Caco-2 (cell line): ENCODE measurements around the gene VPS45. TPM values are rescaled to one million over a fixed set of nuclear protein-coding genes. Genes with fewer than 3 reads are reported as not detected.
"Not testable (repeated sequence)": the region's sequence is repeated elsewhere in the genome, so short reads cannot be mapped to it uniquely, and the experiment has no call there.

Experiments used
- BruUV-seq: library from RNA; stranded (reverse); fragments of 400-500 nt; replicated peaks from 2 replicates; lab custom pipeline; 2021; lab: Mats Ljungman, UMichigan
- CTCF ChIA-PET: fragments of 300-600 bp; sonication (Branson Sonifier 250); formaldehyde crosslinking; loops from one replicate; lab custom pipeline; 2022; ENCODE audit warnings: antibody characterized with exemption; lab: Charles Lee
- POLR2A ChIA-PET: fragments of 300-600 bp; sonication (Branson Sonifier 250); formaldehyde crosslinking; loops from one replicate; lab custom pipeline; 2022; ENCODE audit warnings: antibody characterized with exemption; lab: Charles Lee
- DNase-seq, 2 experiments: peaks; one replicate each; pipeline versions ENCODE4 v3.0.0 to v3.0.0-alpha.2; 2020 to 2022
- H3K27me3 ChIP-seq: replicated peaks from 2 replicates; pipeline ENCODE4 v1.6.0; 2011; ENCODE audit warnings: low read length; ENCODE audit not compliant: control insufficient read depth, insufficient read depth
- H3K36me3 ChIP-seq: 2 replicates; pipeline ENCODE4 v1.5.1; 2011; ENCODE audit warnings: low read length; ENCODE audit not compliant: control insufficient read depth, insufficient read depth
- H3K4me1 ChIP-seq: fragments of 250-450 bp; sonication (Bioruptor Pico); 2 replicates; pipeline ENCODE4 v1.5.1; 2020; ENCODE audit warnings: mild to moderate bottlenecking
- H3K4me3 ChIP-seq: 2 replicates; pipeline ENCODE4 v1.5.1; 2011; ENCODE audit warnings: low read depth, mild to moderate bottlenecking, control low read depth, low read length
- H3K9me3 ChIP-seq: fragments of 250-450 bp; sonication (Bioruptor Pico); 2 replicates; pipeline ENCODE4 v1.5.1; 2020; ENCODE audit warnings: mild to moderate bottlenecking, moderate library complexity
- H3K27ac Mint-ChIP-seq: one replicate; pipeline ENCODE4 v1.8.0; 2022; ENCODE audit warnings: mixed read lengths; ENCODE audit not compliant: unreplicated experiment
- H3K27me3 Mint-ChIP-seq: one replicate; pipeline ENCODE4 v1.8.0; 2022; ENCODE audit warnings: mixed read lengths; ENCODE audit not compliant: insufficient read depth, unreplicated experiment
- H3K36me3 Mint-ChIP-seq: one replicate; pipeline ENCODE4 v1.8.0; 2022; ENCODE audit warnings: mild to moderate bottlenecking, mixed read lengths; ENCODE audit not compliant: insufficient read depth, unreplicated experiment
- H3K4me1 Mint-ChIP-seq: one replicate; pipeline ENCODE4 v1.8.0; 2022; ENCODE audit warnings: low read depth, mixed read lengths; ENCODE audit not compliant: unreplicated experiment
- H3K4me3 Mint-ChIP-seq: one replicate; pipeline ENCODE4 v1.8.0; 2022; ENCODE audit warnings: mild to moderate bottlenecking, moderate library complexity, mixed read lengths; ENCODE audit not compliant: unreplicated experiment
- H3K9me3 Mint-ChIP-seq: one replicate; pipeline ENCODE4 v1.8.0; 2022; ENCODE audit warnings: mixed read lengths; ENCODE audit not compliant: unreplicated experiment
- intact Hi-C: fragments of 100-400 bp; cut with micrococcal nuclease; formaldehyde crosslinking; loops from one replicate; pipeline ENCODE4 v1.10.0; 2022; ENCODE audit not compliant: unreplicated experiment
- total RNA-seq: library from RNA; stranded (reverse); gene quantifications from 2 replicates; pipeline ENCODE4 v1.2.3, GENCODE V29; 2022
- TF ChIP-seq, protein P1 (sequence below), 2 experiments: fragments of 200-600 bp in 1 of 2; IDR thresholded peaks; 1 replicate in 1 of 2; 2 replicates in 1 of 2; pipeline versions ENCODE4 v1.5.1 to v1.8.0; 2011 to 2022; ENCODE audit warnings: antibody characterized with exemption in 1 of 2, control low read depth in 1 of 2, inconsistent platforms in 1 of 2, low read depth in 1 of 2, low read length in 1 of 2, mild to moderate bottlenecking in 1 of 2, moderate library complexity in 1 of 2; ENCODE audit not compliant: insufficient read depth in 1 of 2, severe bottlenecking in 1 of 2, unreplicated experiment in 1 of 2

Gene VPS45
- total RNA-seq, 1 experiment from 2014 or later: 19.8 TPM

DNA sequence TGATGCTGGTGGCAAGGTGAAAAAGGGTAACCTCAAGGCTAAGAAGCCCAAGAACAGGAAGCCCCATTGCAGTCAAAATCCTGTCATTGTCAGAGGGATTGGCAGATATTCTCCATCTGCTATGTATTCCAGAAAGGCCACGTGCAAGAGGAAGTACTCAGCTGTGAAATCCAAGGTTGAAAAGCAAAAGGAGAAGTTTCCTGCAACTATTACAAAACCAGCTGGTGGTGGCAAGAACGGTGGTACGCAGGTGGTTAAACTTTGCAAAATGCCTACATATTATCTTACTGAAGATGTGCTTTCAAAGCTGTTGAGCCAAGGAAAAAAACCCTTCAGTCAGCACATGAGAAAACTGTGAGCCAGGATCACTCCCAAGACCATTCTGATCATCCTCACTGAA, 13.7 kb upstream of the VPS45 start:
- no peaks in the 10 kb centered on the region for H3K9me3 Mint-ChIP-seq
- H3K27me3 Mint-ChIP-seq: no peaks in the 10 kb centered on the region
- POLR2A ChIA-PET: no interaction called here
- BruUV-seq: no TSS peak
- H3K4me3 Mint-ChIP-seq: no peak overlapping the region
- TF ChIP-seq, protein P1, sequence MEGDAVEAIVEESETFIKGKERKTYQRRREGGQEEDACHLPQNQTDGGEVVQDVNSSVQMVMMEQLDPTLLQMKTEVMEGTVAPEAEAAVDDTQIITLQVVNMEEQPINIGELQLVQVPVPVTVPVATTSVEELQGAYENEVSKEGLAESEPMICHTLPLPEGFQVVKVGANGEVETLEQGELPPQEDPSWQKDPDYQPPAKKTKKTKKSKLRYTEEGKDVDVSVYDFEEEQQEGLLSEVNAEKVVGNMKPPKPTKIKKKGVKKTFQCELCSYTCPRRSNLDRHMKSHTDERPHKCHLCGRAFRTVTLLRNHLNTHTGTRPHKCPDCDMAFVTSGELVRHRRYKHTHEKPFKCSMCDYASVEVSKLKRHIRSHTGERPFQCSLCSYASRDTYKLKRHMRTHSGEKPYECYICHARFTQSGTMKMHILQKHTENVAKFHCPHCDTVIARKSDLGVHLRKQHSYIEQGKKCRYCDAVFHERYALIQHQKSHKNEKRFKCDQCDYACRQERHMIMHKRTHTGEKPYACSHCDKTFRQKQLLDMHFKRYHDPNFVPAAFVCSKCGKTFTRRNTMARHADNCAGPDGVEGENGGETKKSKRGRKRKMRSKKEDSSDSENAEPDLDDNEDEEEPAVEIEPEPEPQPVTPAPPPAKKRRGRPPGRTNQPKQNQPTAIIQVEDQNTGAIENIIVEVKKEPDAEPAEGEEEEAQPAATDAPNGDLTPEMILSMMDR (IDR thresholded peaks at IDR 0.05; ENCODE audit: insufficient read depth in 1 of 2, low read depth in 1 of 2, low read length in 1 of 2, severe bottlenecking in 1 of 2, unreplicated experiment in 1 of 2): no peak
- H3K4me1 Mint-ChIP-seq: no peaks in the 10 kb centered on the region
- H3K9me3 ChIP-seq: no peaks in the 10 kb centered on the region
- CTCF ChIA-PET: no interaction called here
- intact Hi-C loops: no loop called here
- H3K4me3 ChIP-seq: no peak overlapping the region
- H3K27me3 ChIP-seq: no peaks in the 10 kb centered on the region
- H3K4me1 ChIP-seq: no peaks in the 10 kb centered on the region
- DNase-seq: no peak
- H3K36me3 ChIP-seq: no peaks in the 10 kb centered on the region
- H3K27ac Mint-ChIP-seq: no peak overlapping the region
- H3K36me3 Mint-ChIP-seq: no peaks in the 10 kb centered on the region

GRCh38 chr1:150055507-150055906, 12.1 kb upstream of the VPS45 start:
- POLR2A ChIA-PET: interaction anchor here (0.6 kb wide), 1 partner anchor 127 kb away, joined by 5 read pairs; no protein-coding TSS in a partner anchor
- H3K36me3 ChIP-seq, H3K9me3 Mint-ChIP-seq, H3K4me3 Mint-ChIP-seq, DNase-seq, H3K4me1 Mint-ChIP-seq, H3K27me3 ChIP-seq, H3K4me1 ChIP-seq, H3K27ac Mint-ChIP-seq, H3K27me3 Mint-ChIP-seq, H3K4me3 ChIP-seq, BruUV-seq, H3K36me3 Mint-ChIP-seq, intact Hi-C loops, CTCF ChIA-PET, H3K9me3 ChIP-seq: not testable (repeated sequence)

- DNase-seq: no peak
- intact Hi-C loops: no loop called here
- H3K27me3 Mint-ChIP-seq: no peaks in the 10 kb centered on the region
- no peaks in the 10 kb centered on the region for H3K4me1 ChIP-seq
- ChIA-PET POLR2A (no interaction called here), CTCF (no interaction called here)
- H3K27me3 ChIP-seq: no peaks in the 10 kb centered on the region
- no peaks in the 10 kb centered on the region for H3K9me3 ChIP-seq
- H3K36me3 Mint-ChIP-seq: no peaks in the 10 kb centered on the region
- H3K4me3 ChIP-seq: no peak overlapping the region
- no TSS peak for BruUV-seq
- H3K36me3 ChIP-seq: no peaks in the 10 kb centered on the region
- H3K4me3 Mint-ChIP-seq: no peak overlapping the region
- H3K9me3 Mint-ChIP-seq: no peaks in the 10 kb centered on the region
- TF ChIP-seq, protein P1 (IDR thresholded peaks at IDR 0.05; ENCODE audit: insufficient read depth in 1 of 2, low read depth in 1 of 2, low read length in 1 of 2, severe bottlenecking in 1 of 2, unreplicated experiment in 1 of 2): no peak
- H3K27ac Mint-ChIP-seq: no peak overlapping the region
- H3K4me1 Mint-ChIP-seq: no peaks in the 10 kb centered on the region
These were observed 11.2 kb upstream of the VPS45 start for GRCh38 chr1:150056407-150056806.

DNA sequence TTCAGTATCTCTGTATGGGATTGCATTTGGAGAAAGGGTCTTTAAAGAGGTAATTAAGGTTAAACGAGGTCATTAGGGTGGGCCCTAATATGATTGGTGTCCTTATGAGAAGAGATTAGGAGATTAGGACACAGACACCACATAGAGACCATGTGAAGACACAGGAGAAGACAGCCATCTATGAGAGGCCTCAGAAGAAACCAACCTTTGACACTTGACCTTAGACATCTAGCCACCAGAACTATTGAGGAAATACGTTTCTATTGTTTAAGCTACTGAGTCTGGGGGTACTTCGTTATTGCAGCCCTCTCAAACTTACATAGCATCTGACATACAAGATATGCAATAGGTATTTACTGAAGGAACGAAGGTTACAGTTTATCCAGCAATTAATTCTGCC, 7.3 kb upstream of the VPS45 start:
- DNase-seq: no peak
- H3K36me3 ChIP-seq: no peaks in the 10 kb centered on the region
- no TSS peak for BruUV-seq
- intact Hi-C loops: no loop called here
- no peaks in the 10 kb centered on the region for H3K36me3 Mint-ChIP-seq
- TF ChIP-seq, protein P1 (IDR thresholded peaks at IDR 0.05; ENCODE audit: insufficient read depth in 1 of 2, low read depth in 1 of 2, low read length in 1 of 2, severe bottlenecking in 1 of 2, unreplicated experiment in 1 of 2): no peak
- no peaks in the 10 kb centered on the region for H3K9me3 Mint-ChIP-seq
- H3K27me3 ChIP-seq: no peaks in the 10 kb centered on the region
- no peaks in the 10 kb centered on the region for H3K4me1 ChIP-seq
- H3K4me3 ChIP-seq: no peak overlapping the region
- no peak overlapping the region for H3K4me3 Mint-ChIP-seq
- ChIA-PET POLR2A (no interaction called here), CTCF (no interaction called here)
- no peaks in the 10 kb centered on the region for H3K27me3 Mint-ChIP-seq
- no peaks in the 10 kb centered on the region for H3K9me3 ChIP-seq
- H3K27ac Mint-ChIP-seq: no peak overlapping the region
- H3K4me1 Mint-ChIP-seq: no peaks in the 10 kb centered on the region
